ENCODE results near the gene CDC42EP3. TPM values are rescaled to one million over a fixed set of nuclear protein-coding genes. Genes with fewer than 3 reads are reported as not detected.

CDC42EP3 gene
- total RNA-seq, 2 donors from 2014 or later, result 42.2 to 57.4 TPM

GRCh38 chr2:37683921-37684780 lies 12.7 kb upstream of the CDC42EP3 start:
- no peak overlapping the region for H3K4me3 ChIP-seq
- DNase-seq (ENCODE audit: low spot score), result no peak
- ATAC-seq (ENCODE audit: insufficient number of reproducible peaks, low FRiP score, low read depth), result no peak
- H3K36me3 ChIP-seq, result no peaks in the 10 kb centered on the region
- peaks cover 4 to 9% of the 10 kb centered on the region in 2 donors for H3K4me1 ChIP-seq (ENCODE audit: control insufficient read depth in 1 of 2, low read depth in 2 of 2)
- no peaks in the 10 kb centered on the region for H3K27me3 ChIP-seq (replicated peaks; ENCODE audit: insufficient read depth)
- H3K27ac ChIP-seq, result no peak overlapping the region
- no peak for TF ChIP-seq CTCF (IDR thresholded peaks at IDR 0.05)
- no peaks in the 10 kb centered on the region for H3K9me3 ChIP-seq

- Histone ChIP-seq H3K4me1 (ENCODE audit: control insufficient read depth in 1 of 2, low read depth in 2 of 2) (peaks cover 0 to under 1% of the 10 kb centered on the region in 2 donors), H3K27ac (no peak overlapping the region), H3K27me3 (replicated peaks; ENCODE audit: insufficient read depth) (no peaks in the 10 kb centered on the region), H3K36me3 (no peaks in the 10 kb centered on the region), H3K9me3 (no peaks in the 10 kb centered on the region), H3K4me3 (no peak overlapping the region)
- no peak for ATAC-seq (ENCODE audit: insufficient number of reproducible peaks, low FRiP score, low read depth)
- DNase-seq (ENCODE audit: low spot score), result no peak
- no peak for TF ChIP-seq CTCF (IDR thresholded peaks at IDR 0.05)
These were observed 11.8 kb upstream of the CDC42EP3 start for GRCh38 chr2:37683241-37683640.

GRCh38 chr2:37682473-37682872 lies 11.0 kb upstream of the CDC42EP3 start:
- Histone ChIP-seq H3K4me3 (no peak overlapping the region), H3K27ac (no peak overlapping the region), H3K4me1 (ENCODE audit: control insufficient read depth in 1 of 2, low read depth in 2 of 2) (no peaks in the 10 kb centered on the region), H3K36me3 (no peaks in the 10 kb centered on the region), H3K9me3 (no peaks in the 10 kb centered on the region), H3K27me3 (replicated peaks; ENCODE audit: insufficient read depth) (no peaks in the 10 kb centered on the region)
- ATAC-seq (ENCODE audit: insufficient number of reproducible peaks, low FRiP score, low read depth) (no peak), DNase-seq (ENCODE audit: low spot score) (no peak)
- TF ChIP-seq CTCF (IDR thresholded peaks at IDR 0.05), result no peak

- Histone ChIP-seq H3K4me1 (ENCODE audit: control insufficient read depth in 1 of 2, low read depth in 2 of 2) (no peaks in the 10 kb centered on the region), H3K9me3 (no peaks in the 10 kb centered on the region), H3K27ac (no peak overlapping the region), H3K27me3 (replicated peaks; ENCODE audit: insufficient read depth) (no peaks in the 10 kb centered on the region), H3K4me3 (no peak overlapping the region), H3K36me3 (no peaks in the 10 kb centered on the region)
- DNase-seq (ENCODE audit: low spot score) (no peak), ATAC-seq (ENCODE audit: insufficient number of reproducible peaks, low FRiP score, low read depth) (no peak)
- no peak for TF ChIP-seq CTCF (IDR thresholded peaks at IDR 0.05)
These were observed 10.1 kb upstream of the CDC42EP3 start for GRCh38 chr2:37681587-37681986.

- ATAC-seq (ENCODE audit: insufficient number of reproducible peaks, low FRiP score, low read depth), result no peak
- Histone ChIP-seq H3K27me3 (replicated peaks; ENCODE audit: insufficient read depth) (no peaks in the 10 kb centered on the region), H3K36me3 (no peaks in the 10 kb centered on the region), H3K27ac (no peak overlapping the region), H3K9me3 (no peaks in the 10 kb centered on the region), H3K4me3 (no peak overlapping the region), H3K4me1 (ENCODE audit: control insufficient read depth in 1 of 2, low read depth in 2 of 2) (no peaks in the 10 kb centered on the region)
- TF ChIP-seq CTCF (IDR thresholded peaks at IDR 0.05), result no peak
- no peak for DNase-seq (ENCODE audit: low spot score)
These were observed 7.7 kb upstream of the CDC42EP3 start for GRCh38 chr2:37679072-37679695.

Measured in thoracic aorta (tissue), 2 donors.